Measurements from ENCODE around the gene PKIB.

- TF ChIP-seq CTCF (IDR thresholded peaks at IDR 0.05) (no peak), POLR2A (IDR thresholded peaks at IDR 0.05) (no peak)
Measured at GRCh38 chr6:122694075-122694474, 83.9 kb downstream of the PKIB start.

All from lower leg skin (tissue), 3 donors.